HT1080 (cell line): ENCODE data around the gene GABARAP. TPM values are rescaled to one million over a fixed set of nuclear protein-coding genes. Genes with fewer than 3 reads are reported as not detected.
A peak's percentile ranks its signal among the peaks of the same experiment; 100 is the strongest.
"Not testable (repeated sequence)": the region's sequence is repeated elsewhere in the genome, so short reads cannot be mapped to it uniquely, and the experiment has no call there.

Source experiments
- DNase-seq: peaks from one replicate; pipeline ENCODE4 v3.0.0-alpha.2; 2015; ENCODE audit warnings: low read depth
- total RNA-seq: library from RNA; depleted of rRNA; stranded (reverse); fragments of >200 nt; shearing (Covaris generic); gene quantifications from 2 replicates; pipeline ENCODE4 v1.2.3, GENCODE V29; 2014

GABARAP gene
- total RNA-seq, 1 experiment from 2014 or later = 331 TPM

DNA sequence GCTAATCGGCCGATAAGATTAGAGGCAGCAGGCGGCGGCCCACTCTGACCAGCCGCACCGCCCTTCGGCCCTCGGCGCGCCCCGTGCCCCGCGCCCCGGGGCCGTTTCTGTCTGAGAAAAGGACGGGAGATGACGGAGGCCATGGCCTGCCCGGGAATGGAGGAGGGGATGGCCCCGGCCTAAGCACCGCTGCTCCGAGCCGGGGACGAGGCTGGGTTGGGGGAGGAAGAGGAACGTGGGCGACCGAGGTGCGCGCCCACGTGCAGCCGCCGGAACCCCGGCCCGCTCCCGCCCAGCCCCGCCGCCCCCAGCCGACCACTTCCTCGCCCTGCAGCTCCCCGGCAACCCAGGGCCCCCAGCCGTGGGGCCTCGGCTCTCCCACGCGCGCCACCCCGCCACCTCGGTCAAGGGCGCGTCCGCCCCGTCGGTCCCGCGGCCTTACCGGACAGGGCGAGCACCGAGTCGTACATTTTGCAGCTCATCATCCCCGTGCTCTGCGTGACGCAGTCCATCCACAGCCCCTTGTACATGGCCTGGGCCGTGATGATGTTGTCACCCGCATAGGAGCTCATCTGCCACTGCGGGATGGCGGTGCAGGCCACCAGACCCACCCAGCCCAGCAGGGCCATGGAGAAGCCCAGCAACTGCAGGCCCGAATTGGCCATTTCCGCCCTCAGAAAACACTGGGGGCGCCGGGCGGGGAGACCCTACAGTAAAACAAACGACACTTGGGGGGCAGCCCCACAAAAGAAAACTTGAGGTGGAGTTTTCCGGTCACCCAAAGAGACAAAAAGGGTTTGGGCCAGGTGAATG lies 19.3 kb upstream of the GABARAP start:
- DNase-seq = no peak

DNA sequence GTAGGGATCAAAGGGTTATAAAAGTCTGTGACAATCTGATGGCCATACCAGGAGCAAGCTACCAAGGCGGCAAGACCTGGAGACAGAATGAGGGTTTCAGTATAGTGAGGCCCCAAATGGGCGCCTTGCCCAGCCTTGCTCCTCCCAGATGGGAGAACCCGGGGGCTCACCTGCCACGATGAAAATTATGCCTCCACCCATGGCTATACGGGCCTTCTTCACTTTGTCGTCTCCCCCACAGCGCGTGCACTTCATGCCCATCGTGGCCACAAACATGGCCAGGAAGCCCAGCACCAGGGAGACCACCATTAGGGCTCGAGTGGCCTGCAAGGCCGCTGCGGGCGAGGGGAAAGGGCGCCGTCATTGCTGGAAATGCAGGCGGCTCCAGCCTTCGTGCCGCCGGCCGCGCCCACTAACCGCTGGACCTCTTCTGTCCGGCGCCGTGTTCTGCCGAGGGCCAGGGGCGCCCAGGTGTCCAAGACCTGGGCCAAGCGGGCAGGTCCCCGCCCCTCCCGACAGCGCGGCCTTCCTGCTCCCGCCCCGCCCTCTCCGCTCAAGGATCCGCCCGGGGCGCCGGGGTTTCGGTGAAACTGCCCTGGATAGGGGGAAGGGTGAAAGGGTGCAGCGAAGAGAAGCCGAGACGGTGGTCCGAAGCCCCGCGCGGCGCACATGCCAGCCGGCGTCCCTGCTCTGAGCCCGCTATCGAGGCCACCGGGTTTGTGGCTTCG lies 18.6 kb upstream of the GABARAP start:
- no peak for DNase-seq

DNA sequence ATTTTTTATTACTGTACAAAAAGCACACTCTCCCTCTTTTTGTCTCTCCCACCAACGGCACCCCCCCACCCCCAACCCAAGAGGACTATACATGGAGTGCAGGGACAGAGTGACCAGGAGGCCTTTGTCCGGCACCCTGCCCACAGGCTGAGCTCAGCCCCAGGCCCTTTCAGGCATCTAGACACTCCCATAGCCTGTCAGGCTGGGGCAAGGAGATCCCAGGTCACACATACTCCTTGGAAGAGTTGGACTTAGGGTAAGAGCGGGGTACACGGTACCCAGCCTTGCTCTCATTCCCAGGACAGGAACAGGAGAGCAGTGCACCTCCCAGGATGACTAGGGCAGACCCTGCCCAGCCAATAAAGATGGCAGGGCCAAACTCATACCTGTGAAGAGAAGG lies 17.9 kb upstream of the GABARAP start:
- DNase-seq = no peak

DNA sequence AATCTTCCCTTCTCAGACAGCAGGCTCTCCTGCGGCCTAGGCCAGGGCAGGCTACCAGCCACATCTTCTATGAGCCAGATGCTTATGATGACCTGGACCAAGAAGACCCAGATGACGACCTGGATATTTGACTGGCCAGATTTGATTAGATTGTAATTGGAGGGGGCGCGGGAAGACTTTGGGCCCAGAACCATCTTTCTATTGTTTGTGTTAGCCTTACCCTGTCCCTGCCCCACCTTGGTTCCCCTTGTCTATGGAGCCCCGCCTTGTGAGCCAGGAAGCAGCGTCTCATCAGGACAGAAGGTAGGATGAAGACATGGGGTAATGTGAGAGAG lies 17.3 kb upstream of the GABARAP start:
- no peak for DNase-seq

DNA sequence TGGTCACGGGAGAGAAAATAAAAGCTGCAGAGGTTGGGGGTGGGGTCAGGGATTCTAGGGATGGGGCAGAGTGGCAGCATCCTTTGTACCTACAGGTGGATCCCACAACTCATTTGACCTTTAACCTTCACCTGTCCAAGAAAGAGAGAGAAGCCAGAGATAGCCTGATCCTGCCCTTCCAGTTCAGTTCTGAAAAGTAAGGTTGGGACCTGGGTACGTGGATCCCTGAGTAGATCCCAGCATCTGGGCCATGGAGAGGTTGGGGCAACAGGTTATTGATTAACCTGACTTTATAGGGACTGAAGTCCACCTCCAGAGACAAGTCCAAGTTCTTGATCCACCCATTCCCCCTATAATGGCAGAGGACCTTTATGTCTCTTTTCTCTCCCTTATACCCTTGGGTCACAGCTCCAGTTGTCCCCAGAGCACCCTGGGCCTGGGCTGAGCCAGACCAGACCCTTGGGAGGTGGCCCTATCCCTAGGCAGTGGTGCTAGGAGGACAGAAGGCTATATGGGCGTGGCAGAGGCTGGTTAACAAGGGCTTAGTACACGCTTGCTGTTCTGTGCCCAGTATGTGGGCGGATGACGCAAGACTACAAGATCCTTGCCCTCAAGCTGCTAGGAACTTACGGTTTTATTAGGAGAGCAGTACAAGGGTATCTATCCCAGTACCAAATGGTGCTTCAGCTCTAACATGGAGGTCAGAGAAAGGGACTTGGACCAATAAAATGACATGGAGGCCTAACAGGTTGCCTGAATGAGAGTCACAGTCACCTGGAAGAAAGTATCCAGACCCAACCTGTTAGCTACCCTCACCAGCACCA lies 16.7 kb upstream of the GABARAP start:
- no peak for DNase-seq

DNA sequence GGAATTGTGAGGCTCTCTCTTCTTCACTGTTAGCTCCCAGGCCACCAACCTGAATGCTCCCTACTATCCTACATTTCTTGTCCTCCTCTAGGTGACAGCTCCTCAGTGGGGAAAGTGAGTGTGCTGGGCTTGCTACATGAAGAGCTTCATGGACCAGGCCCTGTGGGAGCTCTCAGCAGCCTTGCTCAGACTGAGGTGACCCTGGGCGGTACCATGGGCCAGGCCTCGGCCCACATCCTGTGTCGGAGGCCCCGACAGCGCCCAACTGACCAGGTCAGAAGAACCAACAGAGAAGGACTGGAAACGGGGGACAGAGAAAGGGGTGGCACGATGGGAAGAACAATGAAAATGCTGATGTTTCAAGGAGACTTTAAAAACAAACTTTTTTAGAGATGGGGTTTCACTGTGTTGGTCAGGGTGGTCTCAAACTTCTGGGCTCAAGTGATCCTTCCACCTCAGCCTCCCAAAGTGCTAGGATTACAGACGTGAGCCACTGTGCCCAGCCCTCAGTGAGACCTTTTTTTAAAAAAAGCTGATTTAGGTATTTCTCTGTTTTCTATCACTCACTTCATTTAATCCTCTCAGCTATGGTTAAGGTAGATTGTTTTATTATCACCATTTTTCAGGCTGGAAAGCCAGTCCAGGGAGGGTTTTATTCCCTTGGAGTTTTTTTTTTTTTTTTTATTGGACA lies 14.7 kb upstream of the GABARAP start:
- DNase-seq = no peak

DNA sequence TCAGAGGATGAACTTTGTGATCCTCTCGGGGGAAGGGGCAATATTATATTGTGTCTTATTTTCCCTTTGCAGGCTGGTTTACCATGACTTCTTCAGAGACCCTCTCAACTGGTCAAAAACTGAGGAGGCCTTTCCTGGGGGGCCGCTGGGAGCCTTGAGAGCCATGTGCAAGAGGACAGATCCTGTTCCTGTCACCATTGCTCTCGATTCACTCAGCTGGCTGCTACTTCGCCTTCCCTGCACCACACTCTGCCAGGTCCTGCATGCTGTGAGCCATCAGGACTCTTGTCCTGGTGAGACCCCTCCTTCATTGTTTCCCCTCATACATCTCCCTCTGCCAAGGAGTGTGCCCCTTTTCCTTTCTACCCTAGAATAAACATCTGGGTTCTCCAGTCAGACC lies 12.3 kb upstream of the GABARAP start:
- DNase-seq = no peak

DNA sequence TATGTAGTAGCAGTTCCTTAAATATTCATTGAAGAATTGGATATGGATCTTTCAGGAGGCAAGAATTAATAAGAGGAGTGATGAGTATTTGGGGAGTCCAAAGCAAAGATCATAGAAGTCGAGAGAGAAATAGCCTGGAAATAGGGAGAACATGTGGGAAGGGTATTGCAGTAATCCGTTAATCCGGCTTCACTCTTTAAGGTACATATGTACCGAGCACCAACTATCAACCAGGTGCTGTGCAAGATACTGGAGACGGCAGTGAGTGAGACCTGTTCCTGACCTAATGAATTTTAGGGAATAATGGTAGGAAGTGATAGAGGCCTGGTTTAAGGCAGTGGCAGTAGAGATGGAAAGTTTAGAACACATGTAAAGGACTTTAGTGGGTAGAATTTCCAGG lies 10.8 kb upstream of the GABARAP start:
- no peak for DNase-seq

DNA sequence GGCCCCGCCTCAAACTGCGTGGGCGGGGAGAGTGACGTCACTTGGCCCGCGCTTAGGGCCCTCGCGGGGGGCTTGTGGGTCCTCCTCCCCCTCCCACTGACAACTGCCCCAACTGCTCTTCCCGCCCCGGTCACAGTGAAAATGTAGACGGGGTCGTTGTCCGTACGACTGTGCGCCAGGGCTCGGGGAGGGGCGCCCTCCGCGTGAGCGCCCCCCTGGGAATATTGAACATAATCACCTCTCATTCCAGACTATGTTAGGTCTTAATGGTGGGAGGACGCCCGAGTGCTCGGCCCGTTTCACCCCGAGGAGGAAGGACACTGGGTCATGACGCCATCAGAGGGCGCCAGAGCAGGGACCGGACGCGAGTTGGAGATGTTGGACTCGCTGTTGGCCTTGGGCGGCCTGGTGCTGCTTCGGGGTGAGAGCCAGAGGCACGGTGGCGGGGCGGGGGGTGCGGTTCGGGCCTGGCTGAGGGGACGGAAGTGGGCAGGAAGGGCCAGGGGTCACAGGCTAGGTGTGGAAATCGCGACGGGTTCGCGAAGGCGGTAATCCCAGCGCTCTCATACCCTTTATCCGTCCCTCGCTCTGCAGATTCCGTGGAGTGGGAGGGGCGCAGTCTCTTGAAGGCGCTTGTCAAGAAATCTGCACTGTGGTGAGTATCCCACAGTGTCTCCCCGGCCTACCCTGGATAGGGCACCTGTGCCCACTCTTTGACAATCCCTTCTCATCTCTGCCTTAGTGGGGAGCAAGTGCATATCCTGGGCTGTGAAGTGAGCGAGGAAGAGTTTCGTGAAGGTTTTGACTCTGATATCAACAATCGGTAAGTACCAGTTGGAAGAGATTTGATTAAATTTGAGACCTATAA lies 10.2 kb upstream of the GABARAP start, which contains the start of gene ELP5:
ELP5 (plus strand) TSS at position 40 of the 868 bp plus-strand sequence; CDS start at position 376, 336 bp downstream.
- peak; percentile 92 for DNase-seq

DNA sequence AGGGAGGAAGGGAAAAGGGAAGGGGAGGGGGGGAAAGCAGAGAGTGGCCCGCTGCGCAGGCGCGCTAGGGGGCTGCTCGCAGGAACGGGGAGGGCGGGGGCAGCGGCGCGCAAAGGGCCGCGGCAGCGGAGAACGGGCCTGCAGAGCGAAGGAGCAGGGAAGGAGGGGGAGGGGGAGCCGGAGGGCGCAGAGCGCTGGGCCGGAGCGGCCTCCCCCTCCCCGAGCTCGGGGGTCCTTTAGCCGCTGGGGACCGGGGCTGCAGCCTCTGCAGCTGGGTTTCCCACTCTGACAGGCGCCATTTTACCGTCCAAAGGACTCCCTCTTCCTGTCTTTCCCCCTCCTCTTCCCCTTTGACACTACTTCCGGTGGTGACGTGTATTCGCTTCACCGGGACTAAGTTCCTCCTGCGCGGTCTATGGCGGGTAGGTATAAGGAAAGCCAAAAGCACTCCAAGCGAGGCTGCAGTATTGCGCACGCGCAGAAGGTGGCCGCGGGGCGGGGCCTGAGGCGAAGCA lies 9.5 kb upstream of the GABARAP start, which contains the start of gene CTDNEP1:
CTDNEP1 (minus strand) TSS at position 74 of the 515 bp plus-strand sequence. CDS start 438 bp downstream, outside the sequence.
- peak; percentile 99 for DNase-seq

DNA sequence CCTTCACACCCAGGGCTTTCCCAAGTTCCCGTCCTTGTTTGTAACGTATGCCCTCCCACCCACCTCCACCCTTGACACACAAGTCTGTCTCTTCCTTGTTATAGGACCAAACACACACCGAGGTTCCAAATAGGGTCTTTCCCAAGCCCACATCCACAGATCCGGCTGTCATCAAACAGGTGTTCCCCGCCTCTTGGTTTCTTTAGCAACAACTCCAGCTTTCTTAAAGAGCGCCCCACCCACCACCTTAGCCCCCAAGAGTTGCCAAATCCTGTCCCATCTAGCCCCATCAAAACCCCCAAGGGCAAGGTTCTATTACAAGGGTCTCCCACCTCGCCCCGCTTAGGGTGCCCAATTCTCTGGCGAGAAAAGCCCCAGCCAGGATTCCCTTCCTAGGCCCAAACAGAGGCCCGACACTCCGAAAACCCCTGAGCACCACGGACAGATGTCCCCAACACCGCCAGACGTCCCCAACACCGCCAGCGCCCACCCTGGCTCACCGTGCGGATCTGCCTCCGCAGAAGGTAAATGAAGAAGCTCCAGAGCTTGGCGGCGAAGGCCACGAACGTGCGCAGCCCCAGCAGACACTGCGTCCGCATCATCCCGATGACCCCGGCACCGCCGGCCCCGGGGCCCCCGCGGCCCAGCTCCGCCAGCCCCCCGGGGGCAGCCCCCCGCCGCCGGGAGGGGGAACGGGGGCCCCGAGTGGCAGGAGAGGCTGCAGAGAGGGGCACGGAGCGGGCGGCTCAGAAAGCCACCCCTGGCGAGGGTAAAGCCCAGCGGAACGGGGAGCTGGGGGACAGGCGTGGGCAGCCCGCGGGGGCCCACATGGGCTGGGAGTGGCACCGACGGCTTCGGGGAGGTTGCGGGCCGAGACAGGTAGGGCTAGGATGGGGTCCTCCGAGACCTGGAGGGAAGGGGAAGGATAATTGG lies 8.7 kb upstream of the GABARAP start:
- DNase-seq = no peak

DNA sequence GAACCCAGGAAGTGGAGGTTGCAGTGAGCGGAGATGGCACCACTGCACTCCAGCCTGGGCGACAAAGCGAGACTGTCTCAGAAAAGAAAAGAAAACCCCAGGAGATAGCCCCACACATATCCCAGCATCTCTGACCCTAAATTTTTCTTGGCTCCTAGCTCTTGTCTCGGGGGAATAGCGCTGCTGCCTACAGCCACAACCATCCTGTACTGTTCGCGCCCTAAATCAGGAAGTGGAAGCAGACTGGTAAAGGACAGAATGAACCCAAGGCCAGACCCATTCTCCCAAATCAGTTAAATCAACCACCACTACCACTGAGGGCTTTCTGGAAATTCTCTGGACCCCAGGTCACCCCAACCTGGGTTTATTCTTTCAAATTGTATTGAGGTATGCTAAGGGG lies 7.6 kb upstream of the GABARAP start:
- DNase-seq = no peak

DNA sequence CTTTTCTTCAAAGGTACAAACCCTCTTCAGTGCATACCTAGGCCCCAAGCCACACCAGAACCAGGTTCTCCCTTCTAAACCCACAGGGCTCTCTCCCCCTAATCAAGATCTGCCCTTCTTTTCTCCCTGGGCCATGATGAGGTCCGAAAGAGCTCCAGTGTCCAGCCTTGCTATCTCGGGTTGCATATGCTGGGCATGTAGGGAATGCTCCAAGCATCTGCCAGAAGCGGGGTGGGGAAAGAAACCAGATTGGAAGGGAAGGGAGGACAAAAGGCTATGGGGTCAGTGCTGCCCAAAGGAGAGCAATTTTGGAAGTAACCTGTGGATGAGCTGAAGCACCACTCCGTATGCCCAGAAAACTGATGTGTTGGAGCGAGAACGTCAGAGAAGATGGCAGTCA lies 7.0 kb upstream of the GABARAP start:
- no peak for DNase-seq

DNA sequence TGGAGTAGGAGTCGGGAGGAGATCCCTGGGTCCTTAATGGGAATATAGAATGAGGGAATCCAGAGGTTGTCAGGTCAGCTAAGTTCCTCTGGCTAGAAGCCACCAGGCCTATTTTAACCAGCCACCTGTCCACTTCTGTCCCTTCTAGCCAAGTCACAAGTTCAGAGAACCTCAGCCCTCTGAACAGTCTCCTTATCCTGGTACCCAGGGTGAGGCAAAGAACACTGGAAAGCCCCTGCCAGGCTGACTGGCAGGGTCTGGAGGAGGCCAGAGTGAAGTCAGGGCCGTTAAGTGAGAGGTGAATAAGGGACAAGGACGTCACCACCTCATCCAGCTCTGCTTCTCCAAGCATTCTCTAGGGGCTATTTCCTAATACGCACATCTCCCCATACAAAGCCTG lies 6.5 kb upstream of the GABARAP start:
- no peak for DNase-seq

DNA sequence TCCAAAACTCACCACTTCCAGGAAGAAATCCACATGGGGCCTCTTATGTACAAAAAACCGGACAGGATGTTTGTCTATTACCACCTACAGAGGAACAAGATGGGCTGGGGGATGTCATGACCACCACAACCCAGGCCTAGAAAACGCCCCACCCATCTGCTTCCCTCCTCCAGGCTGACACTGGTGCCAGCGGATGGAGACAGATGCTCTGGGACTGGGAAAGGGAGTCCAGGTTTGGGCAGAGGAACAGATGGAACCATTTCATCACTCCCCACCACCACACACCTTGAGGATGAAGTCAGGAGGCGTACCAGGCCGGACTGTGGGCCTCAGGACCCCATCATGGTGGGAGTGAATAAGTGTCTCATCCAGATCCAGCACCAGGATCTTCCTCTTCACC lies 4.5 kb upstream of the GABARAP start:
- DNase-seq = no peak

DNA sequence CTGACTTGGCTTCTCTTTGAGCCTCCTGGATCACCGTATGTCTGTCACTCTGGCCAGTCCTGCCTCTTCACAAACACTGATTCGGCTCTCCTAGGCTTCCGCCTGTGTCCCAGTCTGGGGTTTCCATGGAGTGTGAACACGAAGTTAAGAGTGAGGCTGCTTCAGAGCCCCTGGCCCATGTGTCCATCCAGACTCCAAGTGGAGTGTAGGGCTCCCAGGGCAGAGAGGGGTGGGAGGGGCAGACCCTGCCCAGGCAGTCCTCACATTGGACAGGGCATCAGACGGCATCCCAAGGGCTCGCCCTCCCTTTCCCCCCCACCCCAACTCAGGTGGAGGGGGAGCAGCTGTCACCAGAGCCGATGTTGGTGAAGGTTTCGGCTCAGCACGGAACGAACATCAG lies 1.6 kb upstream of the GABARAP start:
- DNase-seq = not testable (repeated sequence)

DNA sequence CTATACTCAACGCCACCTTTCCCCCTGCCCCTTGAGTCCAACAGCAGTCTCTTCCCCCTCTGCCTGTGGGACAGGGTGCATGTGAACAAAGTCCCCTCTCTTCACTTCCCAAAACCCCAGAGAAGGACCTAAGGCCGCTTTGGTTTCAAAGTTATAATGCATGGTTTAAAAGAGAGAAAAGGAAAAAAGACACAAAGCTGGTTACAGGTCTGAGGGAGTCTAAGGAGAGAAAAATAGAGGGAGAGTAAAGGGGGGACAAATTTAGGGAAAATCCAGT lies 1.1 kb upstream of the GABARAP start:
- DNase-seq = no peak

DNA sequence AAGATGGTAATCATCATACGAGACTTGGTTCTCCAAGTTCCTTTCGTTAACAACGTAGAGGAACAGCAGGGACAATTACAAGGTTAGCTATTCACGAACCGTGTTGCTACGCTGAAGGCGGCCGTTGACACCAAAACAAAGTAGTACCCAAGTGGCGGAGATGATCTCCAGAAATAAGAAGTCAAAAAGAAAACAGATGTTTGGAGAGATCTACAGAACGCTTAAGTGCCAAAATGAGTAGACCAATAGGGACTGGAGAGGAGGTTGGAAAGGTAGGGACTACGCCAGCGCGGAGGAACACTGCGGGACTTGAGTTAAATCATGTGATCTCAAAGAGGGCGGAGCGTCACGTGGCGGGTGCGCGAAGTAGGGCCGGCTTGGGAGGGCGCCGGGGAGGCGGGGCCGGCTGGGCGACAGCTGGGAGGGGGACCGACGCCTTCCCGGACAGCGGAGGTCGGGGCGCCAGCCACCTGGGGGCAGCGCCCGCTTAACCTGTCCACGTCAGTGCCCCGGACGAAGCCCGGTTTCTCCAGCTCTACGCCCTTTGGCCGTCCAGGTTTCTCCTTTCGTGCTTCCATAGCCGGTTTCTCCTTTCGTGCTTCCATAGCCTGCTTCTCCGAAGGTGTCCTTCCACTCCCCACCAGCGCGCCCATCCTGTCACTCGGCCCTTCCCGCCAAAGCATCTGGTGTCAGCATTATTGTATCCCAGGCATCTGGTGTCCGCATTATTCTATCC lies 636 bp upstream of the GABARAP start:
- peak; percentile 83 for DNase-seq
